ENCODE measurements around the gene DYNC1H1.

DNA sequence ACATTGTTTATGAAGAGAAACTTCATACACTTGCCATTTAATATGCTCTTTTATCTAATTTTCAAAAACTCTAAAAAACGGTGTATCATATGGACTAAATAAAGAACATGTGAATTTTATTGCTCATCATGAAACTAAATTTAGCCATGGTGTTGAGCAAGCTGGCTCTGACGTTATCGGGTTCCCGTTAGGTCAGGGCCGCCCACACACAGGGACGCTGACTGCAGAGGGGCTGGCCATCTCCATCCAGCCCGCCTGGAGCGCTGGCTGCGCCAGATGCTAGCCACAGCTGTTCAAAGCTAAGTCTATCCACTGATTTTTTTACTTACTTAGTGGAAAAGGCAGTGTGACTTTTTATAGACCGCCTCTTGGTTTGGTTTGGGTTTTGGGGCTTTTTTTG, 36.5 kb upstream of the DYNC1H1 start:
- TF ChIP-seq, protein P1, sequence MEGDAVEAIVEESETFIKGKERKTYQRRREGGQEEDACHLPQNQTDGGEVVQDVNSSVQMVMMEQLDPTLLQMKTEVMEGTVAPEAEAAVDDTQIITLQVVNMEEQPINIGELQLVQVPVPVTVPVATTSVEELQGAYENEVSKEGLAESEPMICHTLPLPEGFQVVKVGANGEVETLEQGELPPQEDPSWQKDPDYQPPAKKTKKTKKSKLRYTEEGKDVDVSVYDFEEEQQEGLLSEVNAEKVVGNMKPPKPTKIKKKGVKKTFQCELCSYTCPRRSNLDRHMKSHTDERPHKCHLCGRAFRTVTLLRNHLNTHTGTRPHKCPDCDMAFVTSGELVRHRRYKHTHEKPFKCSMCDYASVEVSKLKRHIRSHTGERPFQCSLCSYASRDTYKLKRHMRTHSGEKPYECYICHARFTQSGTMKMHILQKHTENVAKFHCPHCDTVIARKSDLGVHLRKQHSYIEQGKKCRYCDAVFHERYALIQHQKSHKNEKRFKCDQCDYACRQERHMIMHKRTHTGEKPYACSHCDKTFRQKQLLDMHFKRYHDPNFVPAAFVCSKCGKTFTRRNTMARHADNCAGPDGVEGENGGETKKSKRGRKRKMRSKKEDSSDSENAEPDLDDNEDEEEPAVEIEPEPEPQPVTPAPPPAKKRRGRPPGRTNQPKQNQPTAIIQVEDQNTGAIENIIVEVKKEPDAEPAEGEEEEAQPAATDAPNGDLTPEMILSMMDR (IDR thresholded peaks at IDR 0.05) = no peak
- no peak for TF ChIP-seq POLR2A (IDR thresholded peaks at IDR 0.05)
